Vagina (tissue), 2 donors: ENCODE data around the gene USP19.

Source experiments
- CTCF ChIP-seq, 3 experiments: fragments of 450-650 bp in 2 of 3; fragments of 200-600 bp in 1 of 3; sonication (generic) in 1 of 3; IDR thresholded peaks; one replicate each; pipeline ENCODE4 v1.5.1; 2017 to 2019; ENCODE audit warnings: antibody characterized with exemption in 3 of 3, mild to moderate bottlenecking in 2 of 3, moderate library complexity in 2 of 3
- POLR2A ChIP-seq, 2 donors: fragments of 450-650 bp; IDR thresholded peaks; one replicate each; pipeline ENCODE4 v1.6.1; 2017; ENCODE audit warnings: antibody characterized with exemption in 2 of 2, mild to moderate bottlenecking in 2 of 2, moderate library complexity in 2 of 2

GRCh38 chr3:49119439-49119838 lies 1.2 kb downstream of the USP19 start:
- TF ChIP-seq POLR2A (IDR thresholded peaks at IDR 0.05) = no peak
- no peak for TF ChIP-seq CTCF (IDR thresholded peaks at IDR 0.05)
